ENCODE results near the gene STAT2.
"Not testable (repeated sequence)": the region's sequence is repeated elsewhere in the genome, so short reads cannot be mapped to it uniquely, and the experiment has no call there.

DNA sequence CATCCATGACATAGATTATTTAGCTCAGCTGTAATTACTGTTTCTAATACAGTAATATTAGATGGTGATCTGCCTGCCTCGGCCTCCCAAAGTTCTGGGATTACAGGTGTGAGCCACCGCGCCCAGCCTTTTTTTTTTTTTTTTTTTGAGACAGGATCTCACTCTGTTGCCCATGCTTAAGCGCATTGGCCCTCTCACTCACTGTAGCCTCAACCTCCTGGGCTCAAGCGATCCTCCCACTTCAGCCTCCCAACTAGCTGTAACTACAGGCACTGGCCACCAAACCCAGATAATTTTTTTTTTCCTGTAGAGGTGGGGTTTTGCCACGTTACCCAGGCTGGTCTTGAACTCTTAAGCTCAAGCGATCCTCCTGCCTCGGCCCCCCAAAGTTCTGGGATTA is 24.4 kb downstream of the STAT2 start:
- TF ChIP-seq POLR2AphosphoS5, CTCF, POLR2A (IDR thresholded peaks at IDR 0.05): not testable (repeated sequence)
